Adrenal gland (tissue), 5 donors: ENCODE results near the gene ANKRD36B.
"Not testable (repeated sequence)": the region's sequence is repeated elsewhere in the genome, so short reads cannot be mapped to it uniquely, and the experiment has no call there.

Experiments used
- CTCF ChIP-seq, 6 experiments: fragments of 450-650 bp in 4 of 6; fragments of 200-600 bp in 2 of 6; sonication (generic) in 1 of 6; IDR thresholded peaks; 1 replicate in 5 of 6; 2 replicates in 1 of 6; pipeline versions ENCODE4 v1.5.1 to v1.8.0; 2016 to 2021; ENCODE audit warnings: antibody characterized with exemption in 6 of 6, mild to moderate bottlenecking in 2 of 6, moderate library complexity in 1 of 6
- POLR2A ChIP-seq, 2 donors: fragments of 450-650 bp; IDR thresholded peaks; one replicate each; pipeline ENCODE4 v1.6.1; 2017; ENCODE audit warnings: antibody characterized with exemption in 2 of 2, mild to moderate bottlenecking in 2 of 2, moderate library complexity in 1 of 2
- donor health status: DM: no; HTN: no; CAD: no.

- not testable (repeated sequence) for TF ChIP-seq CTCF, POLR2A (IDR thresholded peaks at IDR 0.05)
These were observed 33.3 kb upstream of the ANKRD36B start for GRCh38 chr2:97622976-97623375.
